Uterus (tissue), 4 donors: ENCODE data around the gene BMERB1. TPM values are rescaled to one million over a fixed set of nuclear protein-coding genes. Genes with fewer than 3 reads are reported as not detected.

ENCODE experiments used
- DNase-seq, 2 donors: peaks; one replicate each; pipeline ENCODE4 v3.0.0-alpha.2; 2019 to 2020
- H3K27ac ChIP-seq, 2 donors: fragments of 200-600 bp; sonication (generic); 1 replicate in 1 of 2; 2 replicates in 1 of 2; pipeline ENCODE4 v1.5.1; 2016 to 2018
- H3K27me3 ChIP-seq, 2 donors: fragments of 200-600 bp; sonication (generic); one replicate each; pipeline ENCODE4 v1.5.1; 2018 to 2019; ENCODE audit warnings: control low read depth in 1 of 2
- H3K36me3 ChIP-seq, 2 donors: fragments of 200-600 bp; sonication (generic); one replicate each; pipeline ENCODE4 v1.5.1; 2019; ENCODE audit warnings: control low read depth in 1 of 2
- H3K4me1 ChIP-seq, 2 donors: fragments of 200-600 bp; sonication (generic); one replicate each; pipeline ENCODE4 v1.5.1; 2018 to 2019; ENCODE audit warnings: control low read depth in 1 of 2
- H3K4me3 ChIP-seq, 2 donors: fragments of 200-600 bp; sonication (generic); 1 replicate in 1 of 2; 2 replicates in 1 of 2; pipeline ENCODE4 v1.5.1; 2018 to 2019; ENCODE audit warnings: mild to moderate bottlenecking in 1 of 2
- H3K9me3 ChIP-seq, 2 donors: fragments of 200-600 bp; sonication (generic); one replicate each; pipeline ENCODE4 v1.5.1; 2019; ENCODE audit warnings: control low read depth in 1 of 2
- POLR2A ChIP-seq, 2 donors: fragments of 450-650 bp; IDR thresholded peaks; one replicate each; pipeline ENCODE4 v1.6.1; 2016; ENCODE audit warnings: antibody characterized with exemption in 2 of 2, mild to moderate bottlenecking in 1 of 2, moderate library complexity in 1 of 2
- intact Hi-C: fragments of 100-400 bp; cut with DNase I; formaldehyde crosslinking; loops from one replicate; pipeline ENCODE4 v1.15.1; 2023; ENCODE audit warnings: low total_unique reads
- total RNA-seq, 4 donors: library from RNA; depleted of rRNA in 3 of 4; stranded (reverse); fragments of >200 nt in 3 of 4; gene quantifications; one replicate each; pipeline versions ENCODE4 v1.1.0 to v1.2.4, GENCODE V29; 2014 to 2023
- TF ChIP-seq, protein P1 (sequence below), 4 experiments: fragments of 200-600 bp in 2 of 4; fragments of 450-650 bp in 2 of 4; sonication (generic) in 2 of 4; IDR thresholded peaks; one replicate each; pipeline ENCODE4 v1.5.1; 2016 to 2019; ENCODE audit warnings: antibody characterized with exemption in 4 of 4, mild to moderate bottlenecking in 2 of 4, moderate library complexity in 1 of 4
- donor health status: DM: yes; HTN: yes; CAD: no.

The BMERB1 gene
- total RNA-seq, 4 donors from 2014 or later, result 12.8 to 98.9 (median 39.2) TPM

DNA sequence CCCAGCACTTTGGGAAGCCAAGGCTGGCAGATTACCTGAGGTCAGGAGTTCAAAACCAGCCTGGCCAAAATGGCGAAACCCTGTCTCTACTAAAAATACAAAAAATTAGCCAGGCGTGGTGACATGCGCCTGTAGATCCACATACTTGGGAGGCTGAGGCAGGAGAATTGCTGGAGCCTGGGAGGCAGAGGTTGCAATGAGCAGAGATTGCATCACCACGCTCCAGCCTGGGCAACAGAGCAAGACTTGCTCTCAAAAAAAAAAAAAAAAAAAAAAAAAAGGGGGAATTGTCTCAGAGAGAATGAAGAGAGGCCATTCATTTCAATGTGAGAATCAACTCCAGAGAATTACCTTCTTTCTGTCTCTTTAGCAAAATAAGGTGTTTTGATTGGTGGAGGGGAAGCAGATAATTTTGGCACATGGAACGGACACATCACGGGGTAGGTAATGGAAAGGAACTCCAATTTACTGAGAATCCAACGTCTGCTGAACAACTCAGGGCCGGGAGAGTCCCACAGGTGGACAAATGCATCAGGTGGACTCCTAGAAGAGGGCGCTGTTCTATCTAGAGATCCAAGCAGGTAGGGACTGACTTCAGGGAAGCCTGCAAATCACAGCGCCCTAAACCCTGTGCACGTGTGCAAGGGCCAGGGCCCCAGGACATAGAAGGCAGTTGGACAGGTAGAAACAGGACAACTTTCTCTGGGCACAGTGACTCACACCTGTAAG lies 77.5 kb downstream of the BMERB1 start:
- no peak overlapping the region for H3K27ac ChIP-seq
- intact Hi-C loops, result no loop called here
- no peak overlapping the region for H3K4me3 ChIP-seq
- H3K9me3 ChIP-seq, result no peaks in the 10 kb centered on the region
- H3K36me3 ChIP-seq, result no peaks in the 10 kb centered on the region
- peaks cover 0 to 5% of the 10 kb centered on the region in 2 donors for H3K4me1 ChIP-seq
- no peaks in the 10 kb centered on the region for H3K27me3 ChIP-seq
- no peak for TF ChIP-seq POLR2A (IDR thresholded peaks at IDR 0.05)
- TF ChIP-seq, protein P1, sequence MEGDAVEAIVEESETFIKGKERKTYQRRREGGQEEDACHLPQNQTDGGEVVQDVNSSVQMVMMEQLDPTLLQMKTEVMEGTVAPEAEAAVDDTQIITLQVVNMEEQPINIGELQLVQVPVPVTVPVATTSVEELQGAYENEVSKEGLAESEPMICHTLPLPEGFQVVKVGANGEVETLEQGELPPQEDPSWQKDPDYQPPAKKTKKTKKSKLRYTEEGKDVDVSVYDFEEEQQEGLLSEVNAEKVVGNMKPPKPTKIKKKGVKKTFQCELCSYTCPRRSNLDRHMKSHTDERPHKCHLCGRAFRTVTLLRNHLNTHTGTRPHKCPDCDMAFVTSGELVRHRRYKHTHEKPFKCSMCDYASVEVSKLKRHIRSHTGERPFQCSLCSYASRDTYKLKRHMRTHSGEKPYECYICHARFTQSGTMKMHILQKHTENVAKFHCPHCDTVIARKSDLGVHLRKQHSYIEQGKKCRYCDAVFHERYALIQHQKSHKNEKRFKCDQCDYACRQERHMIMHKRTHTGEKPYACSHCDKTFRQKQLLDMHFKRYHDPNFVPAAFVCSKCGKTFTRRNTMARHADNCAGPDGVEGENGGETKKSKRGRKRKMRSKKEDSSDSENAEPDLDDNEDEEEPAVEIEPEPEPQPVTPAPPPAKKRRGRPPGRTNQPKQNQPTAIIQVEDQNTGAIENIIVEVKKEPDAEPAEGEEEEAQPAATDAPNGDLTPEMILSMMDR (IDR thresholded peaks at IDR 0.05), result no peak
- DNase-seq, result no peak

DNA sequence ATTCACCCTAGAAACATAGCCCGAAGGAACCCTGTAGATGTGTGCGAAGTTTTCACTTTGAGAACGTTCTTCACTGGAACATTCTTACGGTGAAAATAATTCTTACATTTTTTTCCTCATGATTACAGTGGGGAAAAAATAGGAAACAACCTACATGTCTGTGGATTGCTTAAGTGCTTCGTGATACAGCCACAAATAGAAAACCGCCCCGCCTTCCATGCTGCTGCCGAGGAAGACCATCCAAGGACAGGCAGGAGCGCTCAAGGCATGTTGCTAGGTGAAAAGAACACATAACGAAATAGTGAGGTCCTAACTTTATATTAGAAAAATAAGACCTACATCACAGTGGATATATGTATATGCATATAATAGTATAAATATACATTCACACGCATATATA lies 78.8 kb downstream of the BMERB1 start:
- H3K27ac ChIP-seq, result no peak overlapping the region
- no peak for DNase-seq
- H3K9me3 ChIP-seq, result no peaks in the 10 kb centered on the region
- intact Hi-C loops, result no loop called here
- TF ChIP-seq POLR2A (IDR thresholded peaks at IDR 0.05), result no peak
- H3K4me3 ChIP-seq, result no peak overlapping the region
- H3K4me1 ChIP-seq, result no peaks in the 10 kb centered on the region
- H3K36me3 ChIP-seq, result no peaks in the 10 kb centered on the region
- no peaks in the 10 kb centered on the region for H3K27me3 ChIP-seq

DNA sequence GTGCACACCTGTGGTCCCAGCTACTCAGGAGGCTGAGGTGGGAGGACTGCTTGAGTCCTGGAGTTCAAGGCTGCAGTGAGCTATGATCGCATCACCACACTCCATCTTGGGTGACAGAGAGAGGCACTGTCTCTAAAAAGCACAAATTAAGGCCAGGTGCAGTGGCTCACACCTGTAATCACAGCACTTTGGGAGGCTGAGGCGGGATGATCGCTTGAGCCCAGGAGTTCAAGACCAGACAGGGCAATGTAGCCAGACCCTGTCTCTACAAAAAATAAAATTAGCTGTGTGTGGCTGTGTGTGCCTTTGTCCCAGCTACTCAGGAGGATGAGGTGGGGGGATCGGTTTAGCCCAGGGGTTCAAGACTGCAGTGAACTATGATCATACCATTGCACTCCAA lies 81.6 kb downstream of the BMERB1 start:
- H3K27ac ChIP-seq, result no peak overlapping the region
- no peaks in the 10 kb centered on the region for H3K36me3 ChIP-seq
- H3K4me3 ChIP-seq, result no peak overlapping the region
- no peaks in the 10 kb centered on the region for H3K27me3 ChIP-seq
- DNase-seq, result no peak
- TF ChIP-seq, protein P1 (IDR thresholded peaks at IDR 0.05), result no peak
- TF ChIP-seq POLR2A (IDR thresholded peaks at IDR 0.05), result no peak
- peaks cover 0 to 6% of the 10 kb centered on the region in 2 donors for H3K4me1 ChIP-seq
- intact Hi-C loops, result no loop called here
- H3K9me3 ChIP-seq, result no peaks in the 10 kb centered on the region

DNA sequence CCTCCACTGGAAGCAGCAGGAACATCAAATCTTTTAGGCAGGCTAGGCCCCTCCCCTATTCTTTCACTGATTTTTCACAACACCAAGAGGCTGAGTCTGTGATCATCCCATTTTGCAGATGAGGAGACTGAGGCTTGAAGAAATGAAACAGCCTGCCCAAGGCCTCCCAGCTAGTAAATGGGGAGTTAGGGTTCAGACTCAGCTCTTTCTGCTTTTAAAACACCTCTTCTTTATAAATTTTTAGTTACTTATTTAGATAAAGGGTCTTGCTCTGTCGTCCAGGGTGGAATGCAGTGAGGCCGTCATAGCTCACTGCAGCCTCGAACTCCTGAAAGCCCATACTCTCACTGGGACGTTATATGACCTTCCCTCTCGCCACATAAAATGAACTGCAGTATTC lies 82.2 kb downstream of the BMERB1 start:
- TF ChIP-seq, protein P1 (IDR thresholded peaks at IDR 0.05), result no peak
- TF ChIP-seq POLR2A (IDR thresholded peaks at IDR 0.05), result no peak
- no peak for DNase-seq
- Histone ChIP-seq H3K36me3 (no peaks in the 10 kb centered on the region), H3K9me3 (no peaks in the 10 kb centered on the region), H3K27me3 (no peaks in the 10 kb centered on the region), H3K4me1 (peaks cover 0 to 6% of the 10 kb centered on the region in 2 donors), H3K27ac (no peak overlapping the region), H3K4me3 (no peak overlapping the region)
- intact Hi-C loops, result no loop called here

DNA sequence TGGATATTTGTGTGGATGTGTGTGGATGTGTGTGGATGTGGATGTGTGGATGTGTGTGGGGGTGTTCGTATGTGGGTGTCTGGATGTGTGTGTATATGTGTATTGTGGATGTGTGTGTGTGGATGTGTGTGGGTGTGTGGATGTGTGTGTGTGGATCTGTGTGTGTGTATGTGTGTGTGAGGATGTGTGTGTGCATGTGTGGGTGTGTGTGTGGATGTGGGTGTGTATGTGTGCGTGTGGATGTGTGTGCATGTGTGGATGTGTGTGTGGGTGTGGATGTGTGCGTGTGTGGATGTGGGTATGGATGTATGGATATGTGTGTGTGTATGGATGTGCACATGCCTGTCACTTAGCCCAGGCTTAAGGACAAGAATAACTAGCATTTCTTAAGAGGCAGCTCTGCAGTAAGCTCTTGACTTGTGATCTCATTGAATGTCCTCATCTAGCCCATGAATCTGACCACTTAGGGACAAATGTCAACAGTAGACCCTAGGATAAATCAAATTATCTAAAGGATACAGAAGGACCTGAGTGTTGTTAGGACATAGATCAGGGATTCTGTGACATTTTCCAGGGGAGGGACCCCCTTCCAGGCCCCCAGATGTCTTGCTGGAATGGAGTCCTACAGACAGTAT lies 83.5 kb downstream of the BMERB1 start:
- intact Hi-C loops, result no loop called here
- Histone ChIP-seq H3K27me3 (no peaks in the 10 kb centered on the region), H3K9me3 (no peaks in the 10 kb centered on the region), H3K27ac (peak overlapping the region; percentile 67 to 84), H3K4me3 (no peak overlapping the region), H3K4me1 (peaks cover 0 to 6% of the 10 kb centered on the region in 2 donors), H3K36me3 (no peaks in the 10 kb centered on the region)
- no peak for DNase-seq
- TF ChIP-seq POLR2A (IDR thresholded peaks at IDR 0.05), result no peak
- TF ChIP-seq, protein P1 (IDR thresholded peaks at IDR 0.05), result no peak
